OCI-LY3 (cell line): ENCODE data around the gene QRICH1.

Source experiments
- EZH2phosphoT487 ChIP-seq: fragments of 200-600 bp; shearing (Covaris generic); IDR thresholded peaks from 2 replicates; pipeline ENCODE4 v1.6.1; 2018; ENCODE audit warnings: antibody characterized with exemption, mixed run types, low read depth
- TF ChIP-seq, protein P1 (sequence below): fragments of 200-600, 300-600 bp; sonication (generic); IDR thresholded peaks from 2 replicates; pipeline ENCODE4 v1.5.1; 2014; ENCODE audit warnings: antibody characterized with exemption, low read length, low read depth

- TF ChIP-seq, protein P1, sequence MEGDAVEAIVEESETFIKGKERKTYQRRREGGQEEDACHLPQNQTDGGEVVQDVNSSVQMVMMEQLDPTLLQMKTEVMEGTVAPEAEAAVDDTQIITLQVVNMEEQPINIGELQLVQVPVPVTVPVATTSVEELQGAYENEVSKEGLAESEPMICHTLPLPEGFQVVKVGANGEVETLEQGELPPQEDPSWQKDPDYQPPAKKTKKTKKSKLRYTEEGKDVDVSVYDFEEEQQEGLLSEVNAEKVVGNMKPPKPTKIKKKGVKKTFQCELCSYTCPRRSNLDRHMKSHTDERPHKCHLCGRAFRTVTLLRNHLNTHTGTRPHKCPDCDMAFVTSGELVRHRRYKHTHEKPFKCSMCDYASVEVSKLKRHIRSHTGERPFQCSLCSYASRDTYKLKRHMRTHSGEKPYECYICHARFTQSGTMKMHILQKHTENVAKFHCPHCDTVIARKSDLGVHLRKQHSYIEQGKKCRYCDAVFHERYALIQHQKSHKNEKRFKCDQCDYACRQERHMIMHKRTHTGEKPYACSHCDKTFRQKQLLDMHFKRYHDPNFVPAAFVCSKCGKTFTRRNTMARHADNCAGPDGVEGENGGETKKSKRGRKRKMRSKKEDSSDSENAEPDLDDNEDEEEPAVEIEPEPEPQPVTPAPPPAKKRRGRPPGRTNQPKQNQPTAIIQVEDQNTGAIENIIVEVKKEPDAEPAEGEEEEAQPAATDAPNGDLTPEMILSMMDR, result no peak
- no peak for TF ChIP-seq EZH2phosphoT487
Observed at GRCh38 chr3:48996640-48997039, 97.2 kb downstream of the QRICH1 start.
